GM21360 (cell line): Measurements from ENCODE around the gene TAS1R2.
"Not testable (repeated sequence)": the region's sequence is repeated elsewhere in the genome, so short reads cannot be mapped to it uniquely, and the experiment has no call there.

ENCODE experiments used
- ATAC-seq: cut with Tn5 transposase; IDR thresholded peaks from one replicate; pipeline ENCODE4 v1.9.1; 2021; ENCODE audit warnings: mild to moderate bottlenecking, moderate library complexity; ENCODE audit not compliant: unreplicated experiment

The TAS1R2 gene

DNA sequence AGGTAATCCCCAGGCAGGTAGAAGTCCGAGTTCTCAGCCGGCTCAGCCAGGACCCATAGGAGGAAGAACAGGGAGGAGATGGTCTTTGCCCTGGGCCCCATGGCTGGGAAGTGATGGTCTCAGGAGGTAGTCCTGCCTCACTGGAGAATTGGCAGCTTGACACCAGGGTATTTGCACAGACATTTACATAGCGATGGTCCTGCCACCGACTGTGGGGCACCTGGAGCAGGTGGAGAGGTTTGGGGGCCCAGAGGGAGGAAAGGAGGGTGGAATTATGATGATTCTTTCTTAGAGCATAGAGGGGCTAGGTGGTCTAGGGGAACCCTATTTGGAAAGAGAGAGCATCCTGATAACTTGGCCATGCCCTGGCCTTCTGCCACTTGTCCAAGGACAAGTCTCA, at the start of gene TAS1R2:
TAS1R2 (minus strand) TSS at position 101 of the 400 bp plus-strand sequence; CDS start at position 101, 0 bp downstream.
- ATAC-seq, result no peak

DNA sequence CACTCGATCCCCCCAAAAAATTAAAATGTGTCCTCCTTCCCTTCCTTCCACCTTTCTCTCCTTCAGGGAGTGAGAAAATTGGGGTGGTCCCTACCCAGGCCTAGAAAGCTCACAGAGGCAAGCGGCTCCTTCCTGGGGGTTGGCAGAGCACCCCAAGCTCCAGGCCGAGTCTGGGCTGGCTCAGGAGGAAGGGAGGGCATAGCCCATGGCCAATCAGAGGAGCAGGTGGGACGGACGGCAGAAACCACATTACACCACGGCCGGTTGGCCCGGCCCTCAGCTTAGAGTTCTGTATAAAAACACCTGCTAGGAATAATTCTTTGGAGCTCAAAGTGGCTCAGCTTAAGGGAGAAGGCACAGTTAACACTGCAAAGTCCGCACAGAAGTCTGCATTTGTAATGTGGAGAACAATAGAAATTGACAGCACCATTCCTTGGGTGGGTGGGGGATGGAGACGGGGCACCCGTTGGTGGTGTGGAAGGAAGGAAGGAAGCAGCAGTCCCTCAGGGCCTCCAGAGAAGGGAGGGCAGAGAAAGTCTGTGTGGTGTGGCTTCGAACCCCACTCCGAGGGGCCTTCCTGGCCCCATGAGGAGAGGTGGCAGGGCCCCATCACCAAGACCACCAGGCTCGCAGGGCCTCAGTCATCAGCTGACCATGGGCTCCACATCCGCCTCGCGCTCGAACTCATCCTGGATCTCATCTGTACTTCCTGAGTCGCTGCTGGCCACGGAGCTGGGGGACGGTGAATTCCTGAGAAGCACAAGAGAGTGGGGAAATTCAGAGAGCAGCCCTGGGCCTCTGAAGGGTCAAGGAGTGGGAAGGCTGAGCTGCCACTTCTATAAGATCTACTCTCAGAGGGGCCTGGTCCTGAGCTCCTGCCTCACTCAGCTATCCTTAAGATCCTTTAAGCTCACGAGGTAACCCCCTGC, 48.7 kb upstream of the TAS1R2 start:
- ATAC-seq, result no peak

DNA sequence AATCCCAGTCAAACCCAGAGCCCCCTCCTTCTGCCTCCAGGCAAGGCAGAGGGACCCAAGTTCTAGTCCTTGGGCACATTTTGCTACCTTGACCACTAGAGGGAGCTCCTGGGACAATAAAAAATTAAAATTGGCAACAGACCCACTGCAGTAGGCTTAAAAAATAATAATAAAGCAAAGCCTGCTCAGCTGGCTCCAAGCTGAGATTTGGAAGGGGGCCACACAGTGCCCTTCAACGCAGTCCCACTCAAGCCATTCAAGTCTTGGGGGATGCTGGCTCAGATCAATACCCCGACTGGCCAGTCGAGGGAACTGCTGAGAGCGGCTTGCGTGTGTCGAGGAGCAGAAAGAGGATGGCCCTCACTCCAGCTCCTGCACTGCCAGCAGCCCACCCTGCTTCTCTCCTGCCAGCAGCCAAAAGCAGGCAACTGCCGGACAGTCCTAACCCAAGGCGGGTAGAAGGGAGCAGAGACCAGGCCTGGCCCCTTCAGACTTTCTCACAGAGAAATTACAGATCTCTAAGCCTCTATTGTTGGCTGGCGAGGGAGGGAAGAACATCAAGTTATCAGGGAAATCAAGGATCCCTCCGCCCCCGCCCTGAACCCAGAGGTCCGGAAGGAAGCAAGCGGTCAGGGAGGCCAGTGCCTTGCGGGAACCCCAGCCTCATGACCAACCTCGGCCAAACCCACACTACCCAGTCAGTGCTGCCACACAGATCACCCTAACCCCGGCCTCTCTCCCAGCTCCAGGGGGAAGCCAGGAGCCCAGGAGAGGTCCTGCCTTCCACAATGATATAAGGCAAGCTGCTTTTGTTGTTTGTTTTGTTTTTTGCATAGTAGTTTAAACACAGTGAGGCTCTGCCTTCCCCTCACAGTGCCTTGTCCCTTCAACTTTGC, 47.8 kb upstream of the TAS1R2 start:
- ATAC-seq, result no peak

DNA sequence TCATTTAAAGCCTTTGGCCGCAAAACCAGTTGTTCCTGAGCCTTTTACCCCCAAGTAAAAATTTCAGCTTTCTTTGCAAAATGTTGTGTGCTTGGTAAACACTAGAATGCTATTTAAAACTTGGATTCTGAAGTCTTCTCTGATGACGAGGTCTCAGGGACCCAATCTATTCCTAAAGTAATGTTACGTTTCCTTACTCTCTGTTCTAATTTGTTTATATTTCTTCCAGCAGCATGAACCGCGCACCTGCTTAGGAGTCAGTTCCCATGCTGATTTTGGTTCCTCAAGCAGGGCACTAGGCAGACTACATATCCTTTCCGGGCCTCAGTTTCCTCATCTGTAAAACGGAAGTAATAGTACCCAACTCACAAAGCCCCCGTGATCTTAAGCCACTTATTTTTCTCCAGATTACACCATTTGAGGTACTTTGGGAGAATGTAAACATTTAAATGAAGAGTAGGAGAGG, 43.9 kb upstream of the TAS1R2 start:
- ATAC-seq, result no peak

DNA sequence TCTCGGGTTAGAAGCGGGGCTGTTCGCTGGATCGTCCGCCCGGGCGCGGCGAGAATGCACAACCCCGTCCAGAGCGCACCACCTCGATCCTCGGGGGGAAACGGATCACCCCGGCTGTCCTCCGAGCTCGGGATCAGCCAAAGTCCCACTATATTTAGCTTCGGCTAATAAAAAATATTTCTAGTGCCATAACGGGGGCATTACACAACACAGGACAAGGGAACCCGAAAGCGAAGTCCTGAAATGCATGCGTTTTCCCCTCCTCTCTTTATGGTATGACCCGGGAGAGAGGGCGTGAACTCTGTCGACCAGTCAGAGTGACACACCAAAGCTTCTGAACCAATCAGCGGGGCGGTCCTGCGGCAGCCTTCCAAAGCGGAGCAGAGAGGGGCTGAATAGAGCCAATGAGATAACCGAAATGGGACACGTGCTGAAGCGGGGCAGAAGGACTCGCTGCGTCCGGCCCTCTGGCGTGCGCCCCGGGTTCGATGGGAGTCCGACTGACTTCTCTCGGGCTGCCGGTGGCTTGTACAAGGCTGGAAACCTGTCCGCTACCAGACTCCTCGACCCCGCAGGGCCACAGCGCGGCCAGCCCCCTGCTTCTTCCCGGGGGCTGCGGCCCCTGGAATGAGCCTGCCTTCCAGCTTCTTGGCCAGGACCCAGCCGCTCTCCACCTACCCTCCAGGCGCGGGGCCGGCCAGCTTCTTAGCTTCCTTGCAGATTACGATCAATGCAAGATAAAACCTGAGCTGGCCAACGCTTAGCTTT, 43.2 kb upstream of the TAS1R2 start, which contains the start of gene ALDH4A1:
ALDH4A1 (minus strand) TSS at position 33 of the 768 bp plus-strand sequence; CDS start at position 1, 32 bp downstream.
- peak; percentile 86 for ATAC-seq

DNA sequence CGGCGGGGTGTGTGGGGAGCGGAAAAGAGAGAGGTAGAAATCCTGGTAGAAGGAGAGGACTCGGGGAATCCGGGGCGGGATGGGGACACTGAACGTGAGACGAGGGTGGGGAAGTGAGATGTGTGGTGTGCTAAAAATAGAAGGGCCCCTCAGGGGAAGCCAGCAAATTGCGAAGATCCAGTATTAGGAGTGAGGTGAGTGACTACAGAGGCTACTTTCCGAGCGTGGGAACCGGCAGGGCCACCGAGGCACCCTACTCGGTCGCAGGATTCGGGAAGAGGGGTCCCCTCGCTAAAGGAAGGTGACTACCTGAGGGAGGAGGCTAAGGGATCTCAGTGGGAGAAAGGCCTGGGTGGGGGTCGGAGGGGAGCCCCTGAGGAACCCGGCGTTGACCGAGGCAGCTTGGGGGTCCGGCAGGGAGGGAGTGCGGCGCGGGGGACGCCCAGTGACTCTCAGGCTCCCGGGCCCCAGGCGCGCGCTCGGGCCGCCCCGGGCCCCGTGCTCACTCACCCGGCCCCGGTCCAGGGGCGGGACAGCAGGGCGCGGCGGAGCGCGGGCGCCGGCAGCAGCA, 42.6 kb upstream of the TAS1R2 start:
- no peak for ATAC-seq

DNA sequence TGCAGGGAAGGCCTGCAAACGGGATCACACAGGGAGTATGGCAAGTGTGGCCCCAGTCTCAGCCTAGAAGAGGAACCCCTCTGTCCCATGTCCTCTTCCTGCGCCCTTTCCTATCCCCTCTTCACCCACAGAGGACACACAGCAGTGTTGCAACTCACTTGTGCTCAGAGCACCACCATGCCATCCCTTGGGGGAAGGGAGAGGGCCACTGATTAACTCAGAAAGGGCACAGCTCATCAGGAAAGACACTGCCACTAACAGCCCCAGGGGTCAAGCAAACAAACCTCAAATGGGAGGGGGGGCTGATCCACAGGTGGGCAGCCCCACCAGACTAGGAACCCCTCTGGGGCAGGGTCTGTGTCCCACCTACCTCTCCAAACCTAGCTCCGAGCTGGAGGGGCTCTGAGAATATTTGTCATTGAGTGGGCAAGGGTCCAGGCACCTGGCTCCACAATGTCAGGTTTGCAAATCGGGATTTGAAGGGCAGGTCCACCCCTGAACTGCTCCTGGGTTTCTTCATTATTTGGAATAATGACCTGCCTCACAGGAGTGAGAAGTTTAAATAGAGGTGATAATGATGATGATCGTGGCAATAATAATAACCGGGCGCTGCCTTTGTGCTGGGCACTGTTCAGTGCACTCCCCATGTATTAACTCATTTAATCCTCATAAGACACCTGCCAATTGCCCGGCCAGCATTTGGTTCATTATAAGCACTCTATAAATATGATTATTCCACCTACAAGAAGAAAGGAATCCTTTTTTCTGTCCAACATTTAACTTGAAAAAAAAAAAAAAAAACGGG, 41.9 kb upstream of the TAS1R2 start:
- no peak for ATAC-seq

DNA sequence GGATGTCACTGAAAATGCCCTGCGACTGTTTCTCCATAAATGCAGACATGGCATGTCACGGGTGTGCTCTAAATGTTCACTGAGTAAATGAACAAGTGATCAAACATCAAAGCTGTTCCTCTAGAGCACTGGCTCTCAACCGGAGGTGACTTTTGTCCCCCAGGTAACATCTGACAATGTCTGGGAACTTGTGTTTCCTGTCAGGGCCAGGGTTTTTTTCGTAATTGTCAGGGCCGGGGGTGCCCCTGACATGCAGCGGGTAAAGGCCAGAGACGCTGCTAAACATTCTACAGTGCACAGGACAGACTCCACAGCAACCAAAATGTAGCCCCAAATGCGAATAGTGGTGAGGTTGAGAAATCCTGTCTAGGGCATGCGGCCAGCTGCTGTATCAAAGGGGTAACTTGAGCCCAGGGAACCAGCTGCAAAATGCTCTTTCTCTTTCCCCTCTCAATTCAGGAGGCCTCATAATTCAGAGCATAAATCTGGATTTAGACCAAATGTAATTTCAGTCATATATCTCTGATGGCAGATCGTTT, 40.9 kb upstream of the TAS1R2 start:
- ATAC-seq, result no peak

DNA sequence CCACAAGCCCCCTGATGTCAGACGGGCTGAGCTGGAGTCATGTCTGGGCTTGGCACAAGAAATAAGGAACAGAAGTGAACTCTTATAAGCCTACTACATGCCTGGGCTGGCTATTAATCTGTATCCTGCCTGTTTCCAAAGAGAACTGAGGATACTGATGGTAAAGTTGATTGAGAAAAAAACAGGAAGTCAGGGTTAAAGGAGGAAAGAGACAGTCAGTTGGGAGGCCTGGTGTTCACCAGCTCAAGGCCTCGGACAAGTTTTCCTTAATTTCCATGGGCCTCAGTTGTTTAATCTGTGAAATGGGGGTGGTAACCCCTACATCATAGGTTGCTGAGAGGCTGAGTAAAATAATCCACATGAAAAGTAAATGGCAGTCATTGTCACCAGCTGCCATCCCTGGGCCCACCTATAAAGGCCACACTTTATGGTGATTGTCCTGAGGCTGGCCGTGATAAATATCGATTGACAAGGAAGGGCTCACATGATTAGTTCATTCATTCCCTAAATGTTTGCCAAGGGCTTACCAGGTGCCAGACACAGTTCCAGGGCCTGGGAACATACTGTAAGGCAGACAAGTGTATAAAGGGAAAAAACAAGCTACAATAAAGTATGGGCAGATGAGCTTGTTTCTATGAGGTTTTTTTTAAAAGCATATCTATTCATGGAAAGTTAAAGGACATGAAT, 40.0 kb upstream of the TAS1R2 start:
- no peak for ATAC-seq

DNA sequence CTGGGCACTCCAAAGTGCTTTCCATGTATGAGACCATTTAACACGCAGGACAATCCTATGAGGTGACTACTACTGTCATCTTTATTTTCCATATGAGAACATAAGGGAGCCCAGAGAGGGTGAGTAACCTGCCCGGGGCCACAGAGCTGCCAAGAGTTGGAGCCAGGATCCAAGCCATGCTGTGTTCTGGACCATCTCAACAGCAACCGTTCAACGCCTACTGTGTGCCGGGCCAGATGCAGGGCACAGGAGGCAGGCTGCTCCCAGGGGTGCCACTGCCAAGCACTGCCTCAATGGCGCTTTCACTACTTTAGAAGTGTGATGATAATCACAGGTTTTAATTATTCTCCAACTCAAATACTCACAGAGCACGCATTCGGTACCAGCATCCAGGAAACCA, 39.1 kb upstream of the TAS1R2 start:
- no peak for ATAC-seq

DNA sequence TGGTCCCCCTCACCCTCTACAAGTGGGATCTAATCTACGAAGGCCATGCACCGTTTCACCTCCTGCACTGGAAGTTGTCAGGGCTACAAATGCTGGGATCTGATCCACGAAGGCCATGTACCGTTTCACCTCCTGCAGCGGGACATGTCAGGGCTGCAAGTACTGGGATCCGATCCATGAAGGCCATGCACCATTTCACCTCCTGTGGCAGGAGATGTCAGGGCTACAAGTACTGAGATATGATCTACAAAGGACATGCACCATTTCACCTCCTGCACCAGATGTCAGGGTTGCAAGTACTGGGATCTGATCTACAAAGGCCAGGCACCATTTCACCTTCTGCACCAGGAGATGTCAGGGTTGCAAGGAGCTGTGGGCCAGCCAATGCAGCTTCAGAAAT, 35.9 kb upstream of the TAS1R2 start:
- ATAC-seq, result no peak

DNA sequence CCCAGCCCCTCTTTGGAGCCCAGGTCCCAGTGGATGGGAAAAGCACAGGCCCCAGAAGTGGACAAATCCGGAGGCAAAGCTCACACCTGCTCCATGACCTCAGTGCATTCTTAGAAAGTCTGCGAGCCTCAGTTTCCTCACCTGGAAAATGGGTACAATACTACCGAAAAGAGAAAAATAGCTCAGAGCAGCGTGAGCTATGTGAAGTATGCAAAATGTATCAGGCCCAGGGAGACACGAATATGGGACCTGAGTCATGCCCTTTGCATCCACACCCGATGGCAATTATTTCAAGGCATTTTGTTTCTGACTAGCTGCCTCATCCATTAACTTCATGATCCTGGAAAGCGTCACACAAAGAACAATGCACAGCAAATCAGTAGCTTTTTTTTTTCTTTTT, 33.7 kb upstream of the TAS1R2 start:
- ATAC-seq, result no peak

DNA sequence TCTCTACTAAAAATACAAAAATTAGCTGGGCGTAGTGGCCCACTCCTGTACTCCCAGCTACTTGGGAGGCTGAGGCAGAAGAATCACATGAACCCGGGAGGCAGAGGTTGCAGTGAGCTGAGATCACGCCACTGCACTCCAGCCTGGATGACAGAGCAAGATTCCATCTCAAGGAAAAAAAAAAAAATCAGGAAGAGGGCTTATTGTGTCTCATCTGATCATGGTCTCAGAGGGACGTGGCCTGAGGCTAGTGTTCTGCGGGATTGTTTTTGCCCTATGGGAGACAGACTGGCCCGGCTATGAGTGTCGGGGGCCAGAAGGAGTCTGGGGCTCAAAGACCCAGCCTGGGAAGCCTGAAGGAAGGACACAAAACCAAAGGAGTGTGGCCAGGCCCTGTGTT, 32.4 kb upstream of the TAS1R2 start:
- not testable (repeated sequence) for ATAC-seq

DNA sequence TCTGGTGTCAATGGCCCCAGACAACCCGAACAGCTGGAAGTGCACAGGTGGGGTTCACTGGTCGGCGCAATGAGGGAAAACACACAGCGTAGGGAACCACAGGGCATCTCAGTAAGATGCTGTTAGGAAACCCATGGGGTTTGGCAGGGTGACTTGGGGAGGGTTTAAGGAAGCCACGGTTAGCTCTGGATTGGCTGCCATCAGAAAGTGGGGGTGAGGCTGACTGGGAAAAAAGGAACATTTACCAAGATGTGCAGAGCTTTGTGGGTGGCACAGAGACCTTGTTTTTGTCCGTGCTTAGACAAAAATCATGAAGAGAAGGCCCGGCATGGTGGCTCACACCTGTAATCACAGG, 31.9 kb upstream of the TAS1R2 start:
- no peak for ATAC-seq

DNA sequence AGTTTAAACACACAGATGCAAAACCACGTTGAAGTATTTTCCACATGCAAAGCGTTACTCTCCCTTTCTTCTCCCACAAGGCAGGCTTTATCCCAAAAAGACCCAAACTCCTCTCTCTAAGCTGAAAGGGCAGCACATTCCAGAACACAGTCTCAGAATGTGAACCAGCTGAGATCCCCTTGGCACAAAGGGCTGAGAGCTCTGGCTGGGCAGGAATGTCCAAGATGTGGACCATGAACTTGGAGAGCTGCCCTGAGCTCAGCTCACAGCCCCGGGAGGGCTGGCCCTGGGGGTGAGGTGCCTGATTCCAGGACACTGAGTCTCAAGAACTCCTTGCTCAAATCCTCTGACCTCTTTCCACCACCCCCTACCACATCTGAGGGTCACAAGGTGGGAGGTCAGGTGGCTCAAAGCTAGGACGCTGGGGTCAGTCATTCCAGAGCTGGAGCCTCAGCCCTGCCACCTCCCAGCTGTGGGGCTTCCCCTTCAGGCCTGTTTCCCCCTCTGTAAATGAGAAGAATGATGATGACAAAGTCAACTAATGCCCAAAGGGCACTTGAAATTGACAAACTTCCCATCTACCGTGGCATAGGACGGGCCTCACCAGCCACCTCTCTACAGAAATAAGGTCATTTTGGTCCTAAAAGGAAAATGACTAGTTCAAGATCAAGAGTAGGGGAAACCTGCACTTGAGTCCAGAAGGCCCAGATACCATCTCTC, 31.4 kb upstream of the TAS1R2 start:
- no peak for ATAC-seq

DNA sequence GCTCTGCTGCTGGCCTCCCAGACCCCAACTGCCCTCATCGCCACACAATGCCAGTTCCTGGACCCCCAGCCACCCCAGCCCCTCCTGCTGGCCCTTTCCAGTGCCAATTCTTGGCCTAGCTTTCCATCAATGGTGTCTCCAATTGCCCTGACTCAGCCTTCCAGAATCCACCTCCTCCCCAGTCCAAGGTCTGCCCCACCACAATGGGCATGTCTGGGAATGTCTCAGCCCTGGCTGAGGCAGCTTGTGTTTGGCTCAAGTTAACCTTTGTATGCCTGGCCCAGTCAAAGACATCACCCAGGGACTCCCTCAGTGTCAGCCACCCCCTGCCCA, 26.5 kb upstream of the TAS1R2 start:
- ATAC-seq, result no peak

DNA sequence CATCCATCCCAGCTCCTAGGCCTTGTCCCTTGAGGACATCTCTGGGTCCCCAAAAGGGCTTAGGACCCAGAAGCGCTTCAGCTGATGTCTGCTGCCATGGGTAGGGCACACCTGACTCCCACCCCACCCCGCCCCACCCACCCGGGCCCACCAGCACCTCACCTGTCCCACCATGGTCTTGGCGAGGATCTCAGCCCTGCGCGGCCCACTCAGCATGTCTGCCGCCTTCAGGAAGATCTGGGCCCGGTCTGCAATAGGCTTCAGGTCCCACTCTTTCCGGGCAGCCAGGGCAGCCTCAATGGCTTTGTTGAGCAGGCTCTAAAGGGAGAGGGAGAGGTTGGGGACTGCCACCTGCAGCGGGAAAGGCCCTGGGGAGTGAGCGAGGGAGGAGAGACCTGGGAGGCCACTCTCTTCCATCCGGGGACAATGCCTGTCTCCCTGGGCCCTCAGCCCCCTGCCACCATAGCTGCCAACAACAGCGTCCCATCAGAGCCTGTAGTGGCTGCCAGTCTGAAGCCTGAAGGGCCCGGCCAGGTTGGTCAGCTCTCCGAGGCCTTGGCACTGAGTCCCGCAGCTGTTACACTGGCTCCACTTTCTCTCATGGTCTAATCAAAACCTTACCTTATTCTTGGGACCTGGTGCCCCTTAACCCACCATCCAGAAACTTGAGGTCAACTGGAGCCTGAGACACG, 26.0 kb upstream of the TAS1R2 start:
- ATAC-seq, result no peak

DNA sequence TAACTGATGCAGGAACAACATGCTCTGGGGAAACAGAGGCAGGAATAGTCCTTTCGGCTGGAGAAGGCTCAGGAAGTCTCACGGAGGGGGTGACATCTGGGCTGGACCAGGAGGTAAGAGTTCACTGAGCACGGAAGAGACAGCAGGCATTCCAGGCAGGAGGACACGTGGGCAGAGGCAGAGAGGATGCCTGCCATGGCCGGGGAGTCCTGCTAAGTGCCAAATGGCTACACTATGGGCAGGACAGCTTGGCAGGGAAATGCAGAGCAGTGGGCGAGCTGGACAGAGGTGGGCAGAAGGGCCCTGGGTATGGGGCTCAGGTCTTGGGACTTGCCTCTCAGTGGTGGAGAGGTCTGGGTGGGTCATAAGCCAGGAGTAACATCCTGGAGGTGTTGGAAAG, 25.3 kb upstream of the TAS1R2 start:
- ATAC-seq, result no peak
